ENCODE results near the gene U2SURP. TPM values are rescaled to one million over a fixed set of nuclear protein-coding genes. Genes with fewer than 3 reads are reported as not detected.

Gene U2SURP
- total RNA-seq, 2 experiments from 2014 or later, result 160 to 174 TPM

GRCh38 chr3:142958707-142959106 lies 42.7 kb upstream of the U2SURP start:
- peak; percentile 56 for ATAC-seq
- Mint-ChIP-seq H3K4me1 (ENCODE audit: low read depth) (peaks cover 3% of the 10 kb centered on the region), H3K27ac (no peak overlapping the region), H3K36me3 (ENCODE audit: low read depth) (no peaks in the 10 kb centered on the region), H3K4me3 (no peak overlapping the region), H3K27me3 (peaks cover 44% of the 10 kb centered on the region), H3K9me3 (no peaks in the 10 kb centered on the region)
- peak; percentile 44 for DNase-seq
- ChIA-PET CTCF (interaction anchor here (2.2 kb wide), 1 partner anchor 9 kb away, joined by 5 read pairs; no protein-coding TSS in a partner anchor), POLR2A (no interaction called here)
- intact Hi-C loops (cut with micrococcal nuclease), result no loop called here
- no peak for TF ChIP-seq CTCF (IDR thresholded peaks at IDR 0.05)

- Mint-ChIP-seq H3K4me1 (ENCODE audit: low read depth) (peaks cover 3% of the 10 kb centered on the region), H3K9me3 (no peaks in the 10 kb centered on the region)
These were observed 41.0 kb upstream of the U2SURP start for GRCh38 chr3:142960322-142960850.

GRCh38 chr3:142961539-142961938 lies 39.8 kb upstream of the U2SURP start:
- H3K27ac Mint-ChIP-seq, result no peak overlapping the region
- ATAC-seq (no peak), DNase-seq (no peak)
- intact Hi-C loops (cut with micrococcal nuclease), result no loop called here
- POLR2A ChIA-PET, result no interaction called here
- CTCF ChIA-PET, result interaction anchor here (1.7 kb wide), 1 partner anchor 133 kb away, joined by 7 read pairs; no protein-coding TSS in a partner anchor
- H3K36me3 Mint-ChIP-seq (ENCODE audit: low read depth), result no peaks in the 10 kb centered on the region
- H3K27me3 Mint-ChIP-seq, result peaks cover 49% of the 10 kb centered on the region
- H3K4me1 Mint-ChIP-seq (ENCODE audit: low read depth), result peaks cover 3% of the 10 kb centered on the region
- no peaks in the 10 kb centered on the region for H3K9me3 Mint-ChIP-seq
- TF ChIP-seq CTCF (IDR thresholded peaks at IDR 0.05), result no peak
- no peak overlapping the region for H3K4me3 Mint-ChIP-seq

More at GRCh38 chr3:142960322-142960850, 41.0 kb upstream of the U2SURP start:
- no peak overlapping the region for H3K27ac Mint-ChIP-seq
- ATAC-seq, result no peak
- POLR2A ChIA-PET, result no interaction called here
- CTCF ChIA-PET, result interaction anchor here (1.0 to 2.2 kb wide), 4 partner anchors 9 to 132 kb away, joined by 3 to 5 read pairs (median 4); no protein-coding TSS in a partner anchor
- no peak for DNase-seq
- no peaks in the 10 kb centered on the region for H3K36me3 Mint-ChIP-seq (ENCODE audit: low read depth)
- H3K27me3 Mint-ChIP-seq, result peaks cover 49% of the 10 kb centered on the region
- intact Hi-C loops (cut with micrococcal nuclease), result no loop called here
- no peak overlapping the region for H3K4me3 Mint-ChIP-seq
- TF ChIP-seq CTCF (IDR thresholded peaks at IDR 0.05), result no peak

GRCh38 chr3:142962175-142962519 lies 39.2 kb upstream of the U2SURP start:
- Mint-ChIP-seq H3K27ac (no peak overlapping the region), H3K9me3 (no peaks in the 10 kb centered on the region), H3K36me3 (ENCODE audit: low read depth) (no peaks in the 10 kb centered on the region), H3K27me3 (peaks cover 47% of the 10 kb centered on the region), H3K4me3 (peak overlapping the region; percentile 70), H3K4me1 (ENCODE audit: low read depth) (peaks cover 3% of the 10 kb centered on the region)
- POLR2A ChIA-PET, result interaction anchor here (1.0 kb wide), 1 partner anchor 40 kb away, joined by 4 read pairs; the partner anchor contains the start of gene U2SURP
- TF ChIP-seq CTCF (IDR thresholded peaks at IDR 0.05), result no peak
- no peak for DNase-seq
- ATAC-seq, result no peak
- CTCF ChIA-PET, result interaction anchor here (1.7 kb wide), 1 partner anchor 133 kb away, joined by 7 read pairs; no protein-coding TSS in a partner anchor
- intact Hi-C loops (cut with micrococcal nuclease), result no loop called here

- Mint-ChIP-seq H3K4me1 (ENCODE audit: low read depth) (peaks cover 3% of the 10 kb centered on the region), H3K27me3 (peaks cover 45% of the 10 kb centered on the region), H3K9me3 (no peaks in the 10 kb centered on the region), H3K36me3 (ENCODE audit: low read depth) (no peaks in the 10 kb centered on the region), H3K4me3 (peak overlapping the region; percentile 70), H3K27ac (no peak overlapping the region)
- ATAC-seq, result peak; percentile 25
- no peak for TF ChIP-seq CTCF (IDR thresholded peaks at IDR 0.05)
- intact Hi-C loops (cut with micrococcal nuclease), result no loop called here
- ChIA-PET CTCF (interaction anchor here (1.4 to 1.7 kb wide), 2 partner anchors 13 to 134 kb away, joined by 3 to 7 read pairs; no protein-coding TSS in a partner anchor), POLR2A (interaction anchor here (1.0 kb wide), 1 partner anchor 39 kb away, joined by 4 read pairs; the partner anchor contains the start of gene U2SURP)
- no peak for DNase-seq
These were observed 38.7 kb upstream of the U2SURP start for GRCh38 chr3:142962520-142963233.
